Testis (tissue), 2 donors: Measurements from ENCODE around the gene RNF175.

Experiments
- POLR2A ChIP-seq: fragments of 450-650 bp; IDR thresholded peaks from one replicate; pipeline ENCODE4 v1.6.1; 2017; ENCODE audit warnings: antibody characterized with exemption, mild to moderate bottlenecking, moderate library complexity
- TF ChIP-seq, protein P1 (sequence below), 3 experiments: fragments of 450-650 bp in 2 of 3; fragments of 200-600 bp in 1 of 3; sonication (generic) in 1 of 3; IDR thresholded peaks; one replicate each; pipeline ENCODE4 v1.5.1; 2016 to 2019; ENCODE audit warnings: antibody characterized with exemption in 3 of 3, mild to moderate bottlenecking in 2 of 3, moderate library complexity in 1 of 3

DNA sequence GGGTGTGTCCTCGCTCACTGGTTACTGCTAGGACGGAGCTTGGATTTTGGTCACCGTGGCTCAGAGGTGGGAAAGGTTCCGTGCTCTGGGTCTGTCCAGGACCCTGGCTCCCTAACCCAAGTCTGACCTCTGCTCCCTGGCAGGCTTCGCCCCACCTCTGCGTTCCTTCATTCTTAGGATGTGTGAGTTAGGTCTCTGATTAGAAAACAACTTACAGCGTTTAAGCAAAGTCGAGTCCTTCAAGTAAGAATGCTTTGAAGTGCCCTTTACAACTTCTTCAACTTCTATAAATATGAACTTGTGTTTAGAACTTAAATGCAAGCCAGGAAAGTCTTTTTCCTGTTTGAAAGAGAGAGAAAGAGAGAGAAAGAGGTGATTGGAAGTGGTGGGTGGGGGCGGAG is 74.9 kb downstream of the RNF175 start:
- TF ChIP-seq, protein P1, sequence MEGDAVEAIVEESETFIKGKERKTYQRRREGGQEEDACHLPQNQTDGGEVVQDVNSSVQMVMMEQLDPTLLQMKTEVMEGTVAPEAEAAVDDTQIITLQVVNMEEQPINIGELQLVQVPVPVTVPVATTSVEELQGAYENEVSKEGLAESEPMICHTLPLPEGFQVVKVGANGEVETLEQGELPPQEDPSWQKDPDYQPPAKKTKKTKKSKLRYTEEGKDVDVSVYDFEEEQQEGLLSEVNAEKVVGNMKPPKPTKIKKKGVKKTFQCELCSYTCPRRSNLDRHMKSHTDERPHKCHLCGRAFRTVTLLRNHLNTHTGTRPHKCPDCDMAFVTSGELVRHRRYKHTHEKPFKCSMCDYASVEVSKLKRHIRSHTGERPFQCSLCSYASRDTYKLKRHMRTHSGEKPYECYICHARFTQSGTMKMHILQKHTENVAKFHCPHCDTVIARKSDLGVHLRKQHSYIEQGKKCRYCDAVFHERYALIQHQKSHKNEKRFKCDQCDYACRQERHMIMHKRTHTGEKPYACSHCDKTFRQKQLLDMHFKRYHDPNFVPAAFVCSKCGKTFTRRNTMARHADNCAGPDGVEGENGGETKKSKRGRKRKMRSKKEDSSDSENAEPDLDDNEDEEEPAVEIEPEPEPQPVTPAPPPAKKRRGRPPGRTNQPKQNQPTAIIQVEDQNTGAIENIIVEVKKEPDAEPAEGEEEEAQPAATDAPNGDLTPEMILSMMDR (IDR thresholded peaks at IDR 0.05): no peak
- TF ChIP-seq POLR2A: no peak
